LNCAP (cell line): ENCODE results near the gene IL16.

Source experiments
- TF ChIP-seq, protein P1 (sequence below): fragments of 450-650 bp; IDR thresholded peaks from 2 replicates; pipeline ENCODE4 v1.5.1; 2017; ENCODE audit warnings: mild to moderate bottlenecking

Gene IL16

GRCh38 chr15:81254916-81255290 lies 58.2 kb downstream of the IL16 start:
- TF ChIP-seq, protein P1, sequence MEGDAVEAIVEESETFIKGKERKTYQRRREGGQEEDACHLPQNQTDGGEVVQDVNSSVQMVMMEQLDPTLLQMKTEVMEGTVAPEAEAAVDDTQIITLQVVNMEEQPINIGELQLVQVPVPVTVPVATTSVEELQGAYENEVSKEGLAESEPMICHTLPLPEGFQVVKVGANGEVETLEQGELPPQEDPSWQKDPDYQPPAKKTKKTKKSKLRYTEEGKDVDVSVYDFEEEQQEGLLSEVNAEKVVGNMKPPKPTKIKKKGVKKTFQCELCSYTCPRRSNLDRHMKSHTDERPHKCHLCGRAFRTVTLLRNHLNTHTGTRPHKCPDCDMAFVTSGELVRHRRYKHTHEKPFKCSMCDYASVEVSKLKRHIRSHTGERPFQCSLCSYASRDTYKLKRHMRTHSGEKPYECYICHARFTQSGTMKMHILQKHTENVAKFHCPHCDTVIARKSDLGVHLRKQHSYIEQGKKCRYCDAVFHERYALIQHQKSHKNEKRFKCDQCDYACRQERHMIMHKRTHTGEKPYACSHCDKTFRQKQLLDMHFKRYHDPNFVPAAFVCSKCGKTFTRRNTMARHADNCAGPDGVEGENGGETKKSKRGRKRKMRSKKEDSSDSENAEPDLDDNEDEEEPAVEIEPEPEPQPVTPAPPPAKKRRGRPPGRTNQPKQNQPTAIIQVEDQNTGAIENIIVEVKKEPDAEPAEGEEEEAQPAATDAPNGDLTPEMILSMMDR, result no peak

GRCh38 chr15:81255315-81255957 lies 58.8 kb downstream of the IL16 start:
- TF ChIP-seq, protein P1, result no peak

GRCh38 chr15:81255958-81256320 lies 59.3 kb downstream of the IL16 start:
- TF ChIP-seq, protein P1, result no peak

DNA sequence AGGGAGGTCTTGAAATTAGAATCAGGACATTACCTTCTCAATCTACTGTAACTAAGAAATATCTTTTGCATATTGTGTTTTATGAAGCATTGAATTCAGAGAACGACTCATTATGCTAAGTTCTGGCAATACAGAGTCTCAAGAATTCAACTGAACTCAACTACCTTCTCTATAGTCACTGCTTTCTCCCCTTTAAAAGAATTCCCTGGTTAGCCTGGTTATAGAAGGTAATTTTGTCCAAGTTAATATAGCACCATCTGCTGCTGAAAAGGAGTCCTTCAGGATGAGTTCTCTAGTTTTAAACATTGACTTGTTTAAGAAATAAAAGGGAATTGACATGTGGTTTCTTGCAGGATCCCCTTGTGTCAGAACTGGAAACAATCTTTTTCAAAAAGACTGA lies 60.2 kb downstream of the IL16 start:
- TF ChIP-seq, protein P1, result peak; percentile 64

DNA sequence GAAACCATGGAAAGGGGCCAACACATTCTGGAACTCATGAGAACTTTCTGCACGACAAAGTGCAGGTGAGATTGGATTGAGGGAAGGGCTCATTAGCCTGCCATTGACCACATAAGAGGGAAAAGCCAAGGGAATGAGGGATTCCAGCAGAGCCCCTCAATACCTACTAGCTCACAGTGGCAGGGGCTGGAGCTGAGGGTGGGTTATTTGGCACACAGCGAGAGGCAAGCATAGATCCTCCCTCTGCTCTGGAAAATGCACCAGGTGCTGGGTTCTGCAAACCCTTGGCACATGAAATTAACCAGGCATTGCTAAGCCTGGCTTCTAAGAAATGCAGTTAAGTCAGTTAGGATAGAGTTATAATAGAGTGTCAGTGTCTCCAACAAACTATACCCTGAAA lies 60.8 kb downstream of the IL16 start:
- TF ChIP-seq, protein P1, result no peak

DNA sequence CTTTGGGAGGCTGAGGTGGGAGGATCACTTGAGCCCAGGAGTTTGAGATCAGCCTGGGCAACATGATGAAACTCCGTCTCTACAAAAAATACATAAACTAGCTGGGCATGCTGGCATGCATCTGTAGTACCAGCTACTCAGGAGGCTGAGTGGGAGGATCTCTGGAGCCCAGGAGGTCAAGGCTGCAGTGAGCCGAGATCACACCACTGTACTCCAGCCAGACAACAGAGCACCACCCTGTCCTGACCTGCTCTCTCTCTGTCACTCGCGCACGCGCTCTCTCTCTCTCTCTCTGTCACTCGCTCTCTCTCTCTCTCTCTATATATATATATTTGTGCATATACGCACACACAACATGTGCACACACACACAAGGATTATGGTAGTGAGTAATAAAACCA lies 61.8 kb downstream of the IL16 start:
- TF ChIP-seq, protein P1, result no peak

GRCh38 chr15:81259760-81260298 lies 63.1 kb downstream of the IL16 start:
- TF ChIP-seq, protein P1, result no peak
